CD14-positive monocyte (primary cell): ENCODE data around the gene C16orf96. TPM values are rescaled to one million over a fixed set of nuclear protein-coding genes. Genes with fewer than 3 reads are reported as not detected.
A peak's percentile ranks its signal among the peaks of the same experiment; 100 is the strongest.

Experiments
- DNase-seq, 3 donors: peaks; one replicate each; pipeline ENCODE4 v3.0.0-alpha.2; 2011 to 2022
- H2AFZ ChIP-seq: 2 replicates; pipeline ENCODE4 v1.6.0; 2012; ENCODE audit warnings: mild to moderate bottlenecking, low read depth, low read length, inconsistent platforms; ENCODE audit not compliant: insufficient read depth, poor library complexity, severe bottlenecking
- H3K27ac ChIP-seq, 2 donors: 1 replicate in 1 of 2; 2 replicates in 1 of 2; pipeline ENCODE4 v1.5.1; 2012 to 2013; ENCODE audit warnings: low read length in 2 of 2, control low read depth in 1 of 2, inconsistent platforms in 1 of 2, low read depth in 1 of 2, mild to moderate bottlenecking in 1 of 2
- H3K27me3 ChIP-seq, 2 donors: one replicate each; pipeline versions ENCODE4 v1.6.0 to v1.6.1; 2011 to 2013; ENCODE audit warnings: low read length in 2 of 2; ENCODE audit not compliant: control insufficient read depth in 2 of 2, insufficient read depth in 2 of 2
- H3K36me3 ChIP-seq, 2 donors: replicated peaks in 1 of 2; 1 replicate in 1 of 2; 2 replicates in 1 of 2; pipeline versions ENCODE4 v1.5.1 to v1.6.1; 2012 to 2013; ENCODE audit warnings: low read length in 2 of 2, control low read depth in 1 of 2, inconsistent platforms in 1 of 2, mild to moderate bottlenecking in 1 of 2; ENCODE audit not compliant: insufficient read depth in 2 of 2, control insufficient read depth in 1 of 2
- H3K4me1 ChIP-seq, 2 donors: 1 replicate in 1 of 2; 2 replicates in 1 of 2; pipeline versions ENCODE4 v1.5.1 to v1.6.1; 2012 to 2013; ENCODE audit warnings: low read length in 2 of 2, control low read depth in 1 of 2, inconsistent platforms in 1 of 2, mild to moderate bottlenecking in 1 of 2, moderate library complexity in 1 of 2; ENCODE audit not compliant: insufficient read depth in 2 of 2, control insufficient read depth in 1 of 2
- H3K4me2 ChIP-seq: replicated peaks from 2 replicates; pipeline ENCODE3; 2012; ENCODE audit warnings: low read length, moderate library complexity, mild to moderate bottlenecking; ENCODE audit not compliant: poor library complexity, severe bottlenecking; ENCODE audit errors: extremely low read depth
- H3K4me3 ChIP-seq, 3 experiments: fragments of 200-600 bp in 1 of 3; sonication (generic) in 1 of 3; replicated peaks in 1 of 3; 1 replicate in 2 of 3; 2 replicates in 1 of 3; pipeline ENCODE4 v1.5.1; 2011 to 2013; ENCODE audit warnings: low read length in 3 of 3, mild to moderate bottlenecking in 3 of 3, control low read depth in 2 of 3, low read depth in 2 of 3, inconsistent platforms in 1 of 3, moderate library complexity in 1 of 3
- H3K79me2 ChIP-seq: 2 replicates; pipeline ENCODE4 v1.6.0; 2012; ENCODE audit warnings: mild to moderate bottlenecking, control low read depth, inconsistent platforms, low read length, moderate library complexity; ENCODE audit not compliant: insufficient read depth
- H3K9ac ChIP-seq: 2 replicates; pipeline ENCODE4 v1.6.0; 2017; ENCODE audit warnings: low read length, mild to moderate bottlenecking; ENCODE audit not compliant: insufficient read depth, poor library complexity, severe bottlenecking
- H3K9me3 ChIP-seq, 2 donors: replicated peaks in 1 of 2; 1 replicate in 1 of 2; 2 replicates in 1 of 2; pipeline versions ENCODE4 v1.5.1 to v1.6.1; 2012 to 2013; ENCODE audit warnings: low read length in 2 of 2, control low read depth in 1 of 2; ENCODE audit not compliant: control insufficient read depth in 1 of 2, insufficient read depth in 1 of 2
- H4K20me1 ChIP-seq: 2 replicates; pipeline ENCODE4 v1.6.0; 2012; ENCODE audit warnings: mild to moderate bottlenecking, low read length, control low read depth, moderate library complexity; ENCODE audit not compliant: insufficient read depth
- H3K27ac Mint-ChIP-seq, 7 donors: one replicate each; pipeline ENCODE4 v1.8.0; 2020; ENCODE audit warnings: mild to moderate bottlenecking in 7 of 7, mixed read lengths in 7 of 7, moderate library complexity in 6 of 7, inconsistent platforms in 2 of 7
- H3K27me3 Mint-ChIP-seq, 3 donors: one replicate each; pipeline ENCODE4 v1.8.0; 2021 to 2022; ENCODE audit warnings: low read depth in 3 of 3, mild to moderate bottlenecking in 3 of 3, mixed read lengths in 3 of 3, moderate library complexity in 3 of 3, inconsistent platforms in 1 of 3
- H3K36me3 Mint-ChIP-seq, 2 donors: one replicate each; pipeline ENCODE4 v1.8.0; 2020; ENCODE audit warnings: mixed read lengths in 2 of 2, inconsistent platforms in 1 of 2, mild to moderate bottlenecking in 1 of 2
- H3K4me1 Mint-ChIP-seq: one replicate; pipeline ENCODE4 v1.8.0; 2020; ENCODE audit warnings: mild to moderate bottlenecking, mixed read lengths
- H3K4me3 Mint-ChIP-seq, 2 donors: one replicate each; pipeline ENCODE4 v1.8.0; 2020; ENCODE audit warnings: mild to moderate bottlenecking in 2 of 2, mixed read lengths in 2 of 2, moderate library complexity in 1 of 2
- H3K9me3 Mint-ChIP-seq, 7 donors: one replicate each; pipeline ENCODE4 v1.8.0; 2020 to 2022; ENCODE audit warnings: mixed read lengths in 7 of 7, mild to moderate bottlenecking in 6 of 7, moderate library complexity in 6 of 7, inconsistent platforms in 2 of 7
- CTCF ChIP-seq: fragments of 200-600 bp; IDR thresholded peaks from one replicate; pipeline ENCODE4 v1.8.0; 2022; ENCODE audit warnings: antibody characterized with exemption, mild to moderate bottlenecking
- WGBS: methylation state at CpG from one replicate; pipeline ENCODE4 v1.1.5; 2013; ENCODE audit warnings: missing lambda C conversion rate; ENCODE audit not compliant: insufficient coverage; 5-methylcytosine and 5-hydroxymethylcytosine counted together
- intact Hi-C, 2 donors: fragments of 100-400 bp; cut with micrococcal nuclease; formaldehyde crosslinking; loops; one replicate each; pipeline versions ENCODE4 v1.15.0 to v1.15.1; 2023
- polyA plus RNA-seq, 3 donors: library from polyadenylated mRNA; depleted of rRNA in 1 of 3; unstranded in 2 of 3; stranded (reverse) in 1 of 3; fragments of 300-500 nt in 2 of 3; fragments of >200 nt in 1 of 3; fragmentation: Illumina TruSeq in 2 of 3; gene quantifications; 1 replicate in 2 of 3; 2 replicates in 1 of 3; pipeline ENCODE4 v1.2.3, GENCODE V29; 2012 to 2021

C16orf96 gene
- polyA plus RNA-seq, 3 donors = 0.13 TPM; not detected in 2

GRCh38 chr16:4512473-4512872, 43.7 kb upstream of the C16orf96 start:
- Mint-ChIP-seq H3K36me3 (peaks cover 44 to 46% of the 10 kb centered on the region in 2 donors), H3K27me3 (no peaks in the 10 kb centered on the region), H3K4me3 (no peak overlapping the region), H3K4me1 (peaks cover 66% of the 10 kb centered on the region), H3K27ac (peak overlapping the region in 2 of 7 donors; percentile 25 to 59), H3K9me3 (peaks cover 0 to 2% (median 0%) of the 10 kb centered on the region in 7 donors)
- WGBS = 98% methylated on average over 8 of the region's 10 CpGs
- H2AFZ ChIP-seq = no peak overlapping the region
- H3K4me1 ChIP-seq = peaks cover 67 to 69% of the 10 kb centered on the region in 2 donors
- H3K9me3 ChIP-seq = no peaks in the 10 kb centered on the region
- no peak for DNase-seq
- H3K27ac ChIP-seq = peak overlapping the region in 1 of 2 donors; percentile 43
- no peak overlapping the region for H3K4me2 ChIP-seq
- intact Hi-C loops = loop anchor here in 1 of 2 donors (10.0 kb wide), 1 partner anchor 102 kb away; the partner anchor contains the start of gene UBALD1
- peaks cover 40 to 45% of the 10 kb centered on the region in 2 donors for H3K36me3 ChIP-seq
- no peak overlapping the region for H3K4me3 ChIP-seq
- H3K79me2 ChIP-seq = peaks cover 37% of the 10 kb centered on the region
- no peaks in the 10 kb centered on the region for H4K20me1 ChIP-seq
- no peak for TF ChIP-seq CTCF
- no peak overlapping the region for H3K9ac ChIP-seq
- no peaks in the 10 kb centered on the region for H3K27me3 ChIP-seq

GRCh38 chr16:4513086-4513860, 42.9 kb upstream of the C16orf96 start:
- Histone ChIP-seq H3K4me3 (no peak overlapping the region), H3K4me2 (no peak overlapping the region), H3K9me3 (no peaks in the 10 kb centered on the region), H4K20me1 (no peaks in the 10 kb centered on the region), H3K9ac (no peak overlapping the region), H3K4me1 (peaks cover 74 to 77% of the 10 kb centered on the region in 2 donors), H3K27me3 (no peaks in the 10 kb centered on the region), H2AFZ (no peak overlapping the region), H3K36me3 (peaks cover 32 to 37% of the 10 kb centered on the region in 2 donors), H3K79me2 (peaks cover 45% of the 10 kb centered on the region), H3K27ac (peak overlapping the region; percentile 43 to 65)
- peaks cover 0 to 1% (median 0%) of the 10 kb centered on the region in 7 donors for H3K9me3 Mint-ChIP-seq
- no peak for TF ChIP-seq CTCF
- H3K36me3 Mint-ChIP-seq = peaks cover 36 to 38% of the 10 kb centered on the region in 2 donors
- H3K4me3 Mint-ChIP-seq = peak overlapping the region in 1 of 2 donors; percentile 46
- 67% methylated on average over 14 of the region's 19 CpGs for WGBS
- H3K27ac Mint-ChIP-seq = peak overlapping the region; percentile 45 to 94 (median 77)
- no peaks in the 10 kb centered on the region for H3K27me3 Mint-ChIP-seq
- peaks cover 70% of the 10 kb centered on the region for H3K4me1 Mint-ChIP-seq
- intact Hi-C loops = loop anchor here in 1 of 2 donors (10.0 kb wide), 1 partner anchor 102 kb away; the partner anchor contains the start of gene UBALD1
- no peak for DNase-seq
